Ectodermal cell (in vitro differentiated cells): ENCODE data around the gene TSPAN32. TPM values are rescaled to one million over a fixed set of nuclear protein-coding genes. Genes with fewer than 3 reads are reported as not detected.

Experiments used
- H3K27ac ChIP-seq: 2 replicates; pipeline ENCODE4 v1.7.0; 2013; ENCODE audit warnings: mild to moderate bottlenecking, low read depth, low read length; ENCODE audit not compliant: insufficient read depth, poor library complexity, severe bottlenecking
- H3K27me3 ChIP-seq: 2 replicates; pipeline ENCODE4 v1.7.0; 2013; ENCODE audit warnings: mild to moderate bottlenecking, low read length; ENCODE audit not compliant: insufficient read depth, control insufficient read depth, poor library complexity, severe bottlenecking
- H3K36me3 ChIP-seq: one replicate; pipeline ENCODE4 v1.7.0; 2013; ENCODE audit warnings: low read length; ENCODE audit not compliant: control insufficient read depth, insufficient read depth
- H3K4me1 ChIP-seq: one replicate; pipeline ENCODE4 v1.7.0; 2013; ENCODE audit warnings: low read length; ENCODE audit not compliant: control insufficient read depth, insufficient read depth
- H3K4me3 ChIP-seq: 2 replicates; pipeline ENCODE4 v1.7.0; 2013; ENCODE audit warnings: low read depth, low read length, control low read depth; ENCODE audit not compliant: insufficient read depth
- H3K9me3 ChIP-seq: 2 replicates; pipeline ENCODE4 v1.7.0; 2013; ENCODE audit warnings: mild to moderate bottlenecking, low read length, moderate library complexity; ENCODE audit not compliant: control insufficient read depth
- WGBS, 2 experiments: methylation state at CpG; one replicate each; pipeline ENCODE4 v1.1.7; 2013; ENCODE audit warnings: missing lambda C conversion rate in 2 of 2; 5-methylcytosine and 5-hydroxymethylcytosine counted together
- polyA plus RNA-seq, 4 experiments: library from polyadenylated mRNA; stranded (reverse); fragments of 50-300 nt; gene quantifications; one replicate each; pipeline ENCODE4 v1.2.3, GENCODE V29; 2013

The TSPAN32 gene
- polyA plus RNA-seq (2013, experiment 1 of 4) = not detected
- not detected for polyA plus RNA-seq (2013, experiment 2 of 4)
- not detected for polyA plus RNA-seq (2013, experiment 3 of 4)
- 0.41 TPM for polyA plus RNA-seq (2013, experiment 4 of 4)

- Histone ChIP-seq H3K36me3 (no peaks in the 10 kb centered on the region), H3K4me1 (peaks cover 4% of the 10 kb centered on the region), H3K27ac (no peak within 1 kb of the TSS), H3K27me3 (peaks cover 2% of the 10 kb centered on the region), H3K9me3 (no peaks in the 10 kb centered on the region), H3K4me3 (no peak within 1 kb of the TSS)
- WGBS, 2 experiments = 72 to 76% methylated on average over 15 to 16 of the region's 16 CpGs
Observed at GRCh38 chr11:2301631-2302305, at the start of gene TSPAN32, which contains the start of gene C11orf21. Gene TSPAN32, plus strand, starts transcription at chr11:2302013. Its CDS starts 137 bp downstream, at chr11:2302150. Gene C11orf21, minus strand, starts transcription at chr11:2301918. Its CDS starts 110 bp downstream, at chr11:2301808.

GRCh38 chr11:2252018-2252417 is 49.8 kb upstream of the TSPAN32 start:
- H3K9me3 ChIP-seq = no peaks in the 10 kb centered on the region

GRCh38 chr11:2256293-2256913 is 45.4 kb upstream of the TSPAN32 start:
- no peaks in the 10 kb centered on the region for H3K36me3 ChIP-seq
- WGBS, 2 experiments = 87 to 88% methylated on average over 14 of the region's 14 CpGs

More at GRCh38 chr11:2252018-2252417, 49.8 kb upstream of the TSPAN32 start:
- Histone ChIP-seq H3K36me3 (no peaks in the 10 kb centered on the region), H3K4me1 (peaks cover 6% of the 10 kb centered on the region), H3K27ac (no peak overlapping the region), H3K4me3 (no peak overlapping the region), H3K27me3 (no peaks in the 10 kb centered on the region)
- 84 to 89% methylated on average over 4 to 5 of the region's 6 CpGs for WGBS, 2 experiments

GRCh38 chr11:2256951-2257700 is 44.7 kb upstream of the TSPAN32 start:
- WGBS, 2 experiments = 92 to 93% methylated on average over 31 of the region's 31 CpGs
- H3K27ac ChIP-seq = no peak overlapping the region
- no peaks in the 10 kb centered on the region for H3K36me3 ChIP-seq
- peaks cover 1% of the 10 kb centered on the region for H3K4me1 ChIP-seq
- no peaks in the 10 kb centered on the region for H3K9me3 ChIP-seq
- H3K4me3 ChIP-seq = no peak overlapping the region
- H3K27me3 ChIP-seq = no peaks in the 10 kb centered on the region

More at GRCh38 chr11:2256293-2256913, 45.4 kb upstream of the TSPAN32 start:
- no peak overlapping the region for H3K4me3 ChIP-seq
- H3K9me3 ChIP-seq = no peaks in the 10 kb centered on the region
- H3K27me3 ChIP-seq = no peaks in the 10 kb centered on the region
- H3K27ac ChIP-seq = no peak overlapping the region
- no peaks in the 10 kb centered on the region for H3K4me1 ChIP-seq

GRCh38 chr11:2258501-2259465 is 43.0 kb upstream of the TSPAN32 start:
- no peak overlapping the region for H3K27ac ChIP-seq
- no peak overlapping the region for H3K4me3 ChIP-seq
- H3K27me3 ChIP-seq = no peaks in the 10 kb centered on the region
- H3K36me3 ChIP-seq = no peaks in the 10 kb centered on the region
- H3K4me1 ChIP-seq = peaks cover 8% of the 10 kb centered on the region
- 93 to 94% methylated on average over 29 of the region's 29 CpGs for WGBS, 2 experiments
- H3K9me3 ChIP-seq = no peaks in the 10 kb centered on the region

GRCh38 chr11:2259466-2259830 is 42.4 kb upstream of the TSPAN32 start:
- H3K27ac ChIP-seq = no peak overlapping the region
- H3K27me3 ChIP-seq = peaks cover 1% of the 10 kb centered on the region
- no peaks in the 10 kb centered on the region for H3K9me3 ChIP-seq
- WGBS, 2 experiments = 92 to 95% methylated on average over 8 of the region's 8 CpGs
- H3K4me3 ChIP-seq = no peak overlapping the region
- H3K4me1 ChIP-seq = peaks cover 8% of the 10 kb centered on the region
- no peaks in the 10 kb centered on the region for H3K36me3 ChIP-seq

GRCh38 chr11:2259897-2260451 is 41.8 kb upstream of the TSPAN32 start:
- Histone ChIP-seq H3K9me3 (no peaks in the 10 kb centered on the region), H3K4me1 (peaks cover 8% of the 10 kb centered on the region), H3K4me3 (no peak overlapping the region), H3K27me3 (peaks cover 5% of the 10 kb centered on the region), H3K27ac (no peak overlapping the region), H3K36me3 (no peaks in the 10 kb centered on the region)
- WGBS, 2 experiments = 79 to 83% methylated on average over 12 of the region's 12 CpGs

GRCh38 chr11:2260491-2261364 is 41.1 kb upstream of the TSPAN32 start:
- WGBS, 2 experiments = 89% methylated on average over 26 of the region's 26 CpGs
- H3K4me1 ChIP-seq = peaks cover 8% of the 10 kb centered on the region
- no peaks in the 10 kb centered on the region for H3K36me3 ChIP-seq
- no peak overlapping the region for H3K4me3 ChIP-seq
- no peaks in the 10 kb centered on the region for H3K9me3 ChIP-seq
- H3K27ac ChIP-seq = no peak overlapping the region
- H3K27me3 ChIP-seq = peaks cover 9% of the 10 kb centered on the region
